ENCODE results near the gene JUNB. TPM values are rescaled to one million over a fixed set of nuclear protein-coding genes. Genes with fewer than 3 reads are reported as not detected.

Gene JUNB
- total and polyA plus RNA-seq, 2 of the 13 experiments (the other 11 are each of a cell fraction or from before 2014, with no cell fraction given) = 7.7 to 8.2 TPM

DNA sequence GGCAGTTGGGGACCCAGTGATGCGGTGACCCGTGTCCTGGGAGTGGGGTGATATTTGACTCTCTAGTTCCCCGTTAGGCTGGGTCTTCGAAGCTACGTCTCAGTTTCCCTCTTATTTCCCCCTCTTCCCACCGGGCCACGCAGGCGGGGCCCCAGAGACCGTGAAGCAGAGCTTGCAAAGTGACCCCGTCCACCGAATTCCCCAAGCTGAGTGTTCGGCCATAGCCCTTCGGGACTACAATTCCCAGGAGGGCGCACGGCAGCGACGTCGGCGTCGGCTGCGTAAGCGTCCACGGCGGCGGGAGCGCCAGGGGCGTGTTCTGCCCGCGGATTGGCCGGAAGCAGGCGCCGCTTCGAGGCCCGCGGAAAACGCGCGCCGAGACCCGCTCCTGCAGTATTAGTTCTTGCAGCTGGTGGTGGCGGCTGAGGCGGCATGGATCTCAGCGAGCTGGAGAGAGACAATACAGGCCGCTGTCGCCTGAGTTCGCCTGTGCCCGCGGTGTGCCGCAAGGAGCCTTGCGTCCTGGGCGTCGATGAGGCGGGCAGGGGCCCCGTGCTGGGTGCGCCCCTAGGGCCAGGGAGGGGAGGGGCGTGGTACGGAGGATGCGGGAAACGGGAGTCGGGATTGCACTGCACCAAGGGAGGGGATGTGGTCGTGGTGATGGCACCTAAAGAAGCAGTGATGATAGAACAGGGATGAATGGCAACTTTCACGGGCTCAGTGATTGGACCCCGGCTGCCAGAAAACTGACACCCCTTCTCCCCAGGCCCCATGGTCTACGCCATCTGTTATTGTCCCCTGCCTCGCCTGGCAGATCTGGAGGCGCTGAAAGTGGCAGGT lies 15.2 kb downstream of the JUNB start, which contains the start of gene RNASEH2A (continued):
- TF ChIP-seq NBN (conservative IDR thresholded peaks at IDR 0.05) (no peak), KDM5B (CRISPR knock-in tag; IDR thresholded peaks at IDR 0.05; ENCODE audit: borderline replicate concordance) (peak; percentile 73; the same call in 1 of the 2 replicates), DR1 (CRISPR knock-in tag; IDR thresholded peaks at IDR 0.05) (peak; percentile 84), MXI1 (IDR thresholded peaks at IDR 0.05; ENCODE audit: borderline replicate concordance, low read depth, low read length) (peak; percentile 73; the same call in 2 of the 3 replicates), CEBPB (IDR thresholded peaks at IDR 0.05; ENCODE audit: borderline replicate concordance, low read depth, low read length) (no peak), ZNF703 (CRISPR knock-in tag; IDR thresholded peaks at IDR 0.05; ENCODE audit: borderline replicate concordance) (no peak), ZNF33A (CRISPR knock-in tag; IDR thresholded peaks at IDR 0.05; ENCODE audit: borderline replicate concordance) (no peak), ZEB1 (IDR thresholded peaks at IDR 0.05; ENCODE audit: insufficient replicate concordance, low read depth) (peak; percentile 52), ZNF331 (CRISPR knock-in tag; IDR thresholded peaks at IDR 0.05) (peak; percentile 81), ZNF329 (CRISPR knock-in tag; IDR thresholded peaks at IDR 0.05; ENCODE audit: low read depth) (peak; percentile 53; the same call in 1 of the 2 replicates), FOXP1 (IDR thresholded peaks at IDR 0.05) (no peak), FOXP1 (CRISPR knock-in tag; IDR thresholded peaks at IDR 0.05) (no peak), ZNF552 (CRISPR knock-in tag; IDR thresholded peaks at IDR 0.05; ENCODE audit: borderline replicate concordance) (peak; percentile 85)
- TF ChIP-seq, protein P1, sequence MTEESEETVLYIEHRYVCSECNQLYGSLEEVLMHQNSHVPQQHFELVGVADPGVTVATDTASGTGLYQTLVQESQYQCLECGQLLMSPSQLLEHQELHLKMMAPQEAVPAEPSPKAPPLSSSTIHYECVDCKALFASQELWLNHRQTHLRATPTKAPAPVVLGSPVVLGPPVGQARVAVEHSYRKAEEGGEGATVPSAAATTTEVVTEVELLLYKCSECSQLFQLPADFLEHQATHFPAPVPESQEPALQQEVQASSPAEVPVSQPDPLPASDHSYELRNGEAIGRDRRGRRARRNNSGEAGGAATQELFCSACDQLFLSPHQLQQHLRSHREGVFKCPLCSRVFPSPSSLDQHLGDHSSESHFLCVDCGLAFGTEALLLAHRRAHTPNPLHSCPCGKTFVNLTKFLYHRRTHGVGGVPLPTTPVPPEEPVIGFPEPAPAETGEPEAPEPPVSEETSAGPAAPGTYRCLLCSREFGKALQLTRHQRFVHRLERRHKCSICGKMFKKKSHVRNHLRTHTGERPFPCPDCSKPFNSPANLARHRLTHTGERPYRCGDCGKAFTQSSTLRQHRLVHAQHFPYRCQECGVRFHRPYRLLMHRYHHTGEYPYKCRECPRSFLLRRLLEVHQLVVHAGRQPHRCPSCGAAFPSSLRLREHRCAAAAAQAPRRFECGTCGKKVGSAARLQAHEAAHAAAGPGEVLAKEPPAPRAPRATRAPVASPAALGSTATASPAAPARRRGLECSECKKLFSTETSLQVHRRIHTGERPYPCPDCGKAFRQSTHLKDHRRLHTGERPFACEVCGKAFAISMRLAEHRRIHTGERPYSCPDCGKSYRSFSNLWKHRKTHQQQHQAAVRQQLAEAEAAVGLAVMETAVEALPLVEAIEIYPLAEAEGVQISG (CRISPR knock-in tag; IDR thresholded peaks at IDR 0.05) = peak; percentile 93
- TF ChIP-seq, protein P2, sequence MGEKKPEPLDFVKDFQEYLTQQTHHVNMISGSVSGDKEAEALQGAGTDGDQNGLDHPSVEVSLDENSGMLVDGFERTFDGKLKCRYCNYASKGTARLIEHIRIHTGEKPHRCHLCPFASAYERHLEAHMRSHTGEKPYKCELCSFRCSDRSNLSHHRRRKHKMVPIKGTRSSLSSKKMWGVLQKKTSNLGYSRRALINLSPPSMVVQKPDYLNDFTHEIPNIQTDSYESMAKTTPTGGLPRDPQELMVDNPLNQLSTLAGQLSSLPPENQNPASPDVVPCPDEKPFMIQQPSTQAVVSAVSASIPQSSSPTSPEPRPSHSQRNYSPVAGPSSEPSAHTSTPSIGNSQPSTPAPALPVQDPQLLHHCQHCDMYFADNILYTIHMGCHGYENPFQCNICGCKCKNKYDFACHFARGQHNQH (CRISPR knock-in tag; IDR thresholded peaks at IDR 0.05) = peak; percentile 41; the same call in 1 of the 2 replicates
- TF ChIP-seq, protein P3, sequence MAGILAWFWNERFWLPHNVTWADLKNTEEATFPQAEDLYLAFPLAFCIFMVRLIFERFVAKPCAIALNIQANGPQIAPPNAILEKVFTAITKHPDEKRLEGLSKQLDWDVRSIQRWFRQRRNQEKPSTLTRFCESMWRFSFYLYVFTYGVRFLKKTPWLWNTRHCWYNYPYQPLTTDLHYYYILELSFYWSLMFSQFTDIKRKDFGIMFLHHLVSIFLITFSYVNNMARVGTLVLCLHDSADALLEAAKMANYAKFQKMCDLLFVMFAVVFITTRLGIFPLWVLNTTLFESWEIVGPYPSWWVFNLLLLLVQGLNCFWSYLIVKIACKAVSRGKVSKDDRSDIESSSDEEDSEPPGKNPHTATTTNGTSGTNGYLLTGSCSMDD (CRISPR knock-in tag; IDR thresholded peaks at IDR 0.05) = peak; percentile 81; the same call in 1 of the 2 replicates
- TF ChIP-seq, protein P4, sequence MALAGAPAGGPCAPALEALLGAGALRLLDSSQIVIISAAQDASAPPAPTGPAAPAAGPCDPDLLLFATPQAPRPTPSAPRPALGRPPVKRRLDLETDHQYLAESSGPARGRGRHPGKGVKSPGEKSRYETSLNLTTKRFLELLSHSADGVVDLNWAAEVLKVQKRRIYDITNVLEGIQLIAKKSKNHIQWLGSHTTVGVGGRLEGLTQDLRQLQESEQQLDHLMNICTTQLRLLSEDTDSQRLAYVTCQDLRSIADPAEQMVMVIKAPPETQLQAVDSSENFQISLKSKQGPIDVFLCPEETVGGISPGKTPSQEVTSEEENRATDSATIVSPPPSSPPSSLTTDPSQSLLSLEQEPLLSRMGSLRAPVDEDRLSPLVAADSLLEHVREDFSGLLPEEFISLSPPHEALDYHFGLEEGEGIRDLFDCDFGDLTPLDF (CRISPR knock-in tag; IDR thresholded peaks at IDR 0.05) = peak; percentile 98
- TF ChIP-seq, protein P5, sequence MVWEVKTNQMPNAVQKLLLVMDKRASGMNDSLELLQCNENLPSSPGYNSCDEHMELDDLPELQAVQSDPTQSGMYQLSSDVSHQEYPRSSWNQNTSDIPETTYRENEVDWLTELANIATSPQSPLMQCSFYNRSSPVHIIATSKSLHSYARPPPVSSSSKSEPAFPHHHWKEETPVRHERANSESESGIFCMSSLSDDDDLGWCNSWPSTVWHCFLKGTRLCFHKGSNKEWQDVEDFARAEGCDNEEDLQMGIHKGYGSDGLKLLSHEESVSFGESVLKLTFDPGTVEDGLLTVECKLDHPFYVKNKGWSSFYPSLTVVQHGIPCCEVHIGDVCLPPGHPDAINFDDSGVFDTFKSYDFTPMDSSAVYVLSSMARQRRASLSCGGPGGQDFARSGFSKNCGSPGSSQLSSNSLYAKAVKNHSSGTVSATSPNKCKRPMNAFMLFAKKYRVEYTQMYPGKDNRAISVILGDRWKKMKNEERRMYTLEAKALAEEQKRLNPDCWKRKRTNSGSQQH (CRISPR knock-in tag; IDR thresholded peaks at IDR 0.05; ENCODE audit: low read depth) = peak; percentile 86; the same call in 1 of the 2 replicates
- TF ChIP-seq, protein P6, sequence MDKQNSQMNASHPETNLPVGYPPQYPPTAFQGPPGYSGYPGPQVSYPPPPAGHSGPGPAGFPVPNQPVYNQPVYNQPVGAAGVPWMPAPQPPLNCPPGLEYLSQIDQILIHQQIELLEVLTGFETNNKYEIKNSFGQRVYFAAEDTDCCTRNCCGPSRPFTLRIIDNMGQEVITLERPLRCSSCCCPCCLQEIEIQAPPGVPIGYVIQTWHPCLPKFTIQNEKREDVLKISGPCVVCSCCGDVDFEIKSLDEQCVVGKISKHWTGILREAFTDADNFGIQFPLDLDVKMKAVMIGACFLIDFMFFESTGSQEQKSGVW (CRISPR knock-in tag; IDR thresholded peaks at IDR 0.05; ENCODE audit: borderline replicate concordance) = no peak
- TF ChIP-seq, protein P7, sequence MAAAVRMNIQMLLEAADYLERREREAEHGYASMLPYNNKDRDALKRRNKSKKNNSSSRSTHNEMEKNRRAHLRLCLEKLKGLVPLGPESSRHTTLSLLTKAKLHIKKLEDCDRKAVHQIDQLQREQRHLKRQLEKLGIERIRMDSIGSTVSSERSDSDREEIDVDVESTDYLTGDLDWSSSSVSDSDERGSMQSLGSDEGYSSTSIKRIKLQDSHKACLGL (CRISPR knock-in tag; IDR thresholded peaks at IDR 0.05) = peak; percentile 92

Data from HepG2 (cell line).